Measurements from ENCODE around the gene SMARCB1. TPM values are rescaled to one million over a fixed set of nuclear protein-coding genes. Genes with fewer than 3 reads are reported as not detected.
"Not testable (repeated sequence)": the region's sequence is repeated elsewhere in the genome, so short reads cannot be mapped to it uniquely, and the experiment has no call there.

Gene SMARCB1
- total RNA-seq, 4 donors from 2014 or later: 33.7 to 61.3 (median 54.7) TPM

DNA sequence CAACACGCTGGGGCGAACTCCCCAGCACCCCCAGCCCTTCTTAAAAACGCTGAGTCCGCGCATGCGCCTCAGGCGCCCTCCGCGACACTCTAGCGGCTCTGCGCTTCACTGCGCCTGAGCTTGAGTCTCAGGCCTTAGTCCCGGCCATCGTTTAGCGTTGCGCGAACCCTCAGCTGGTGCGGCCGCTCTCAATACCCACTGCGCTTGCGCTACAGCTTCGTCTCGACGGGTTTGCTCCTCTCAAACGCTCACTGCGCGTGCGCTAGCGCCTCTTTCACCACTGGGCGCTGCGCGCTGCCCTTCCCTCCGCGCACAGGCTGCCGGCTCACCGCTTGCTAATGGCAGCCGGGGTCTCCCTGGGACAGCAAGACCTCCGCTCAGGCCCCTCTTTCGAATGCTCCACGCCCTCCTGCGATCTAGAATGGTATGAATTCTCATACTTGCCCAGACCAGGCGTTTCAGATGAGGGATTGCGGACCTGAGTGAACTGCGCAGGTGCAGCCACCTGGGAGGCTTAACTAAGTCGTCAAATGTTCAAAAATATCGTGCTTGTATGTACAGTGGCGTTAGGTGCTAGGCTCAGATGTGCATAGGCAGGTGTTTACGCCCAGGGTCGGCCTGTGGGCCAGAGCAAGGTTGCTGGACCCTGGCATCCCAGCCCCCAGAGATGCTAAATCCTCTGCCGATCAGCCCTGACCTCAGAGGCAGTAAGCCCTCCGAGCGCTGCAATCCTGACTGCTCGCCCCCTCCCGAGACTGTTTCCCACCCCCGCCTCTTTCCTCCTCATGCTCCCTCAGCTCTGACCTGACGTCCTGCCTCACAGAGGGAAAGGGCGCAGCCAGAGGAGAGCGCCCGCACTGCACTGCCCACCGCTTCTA, 71.1 kb downstream of the SMARCB1 start, which contains the start of gene SLC2A11:
SLC2A11 (plus strand) TSS at position 270 of the 878 bp plus-strand sequence; CDS start at position 395, 125 bp downstream.
- H3K4me1 ChIP-seq: peaks cover 0 to 23% (median 16%) of the 10 kb centered on the region in 4 donors
- intact Hi-C loops (cut with DNase I; ENCODE audit: low total_unique reads): no loop called here
- H3K27me3 ChIP-seq: no peaks in the 10 kb centered on the region
- 0 to 1% methylated on average over 3 to 53 of the region's 60 CpGs for WGBS, 2 donors (ENCODE audit: low coverage in 1 of 2)
- peak within 1 kb of the TSS; percentile 55 to 92 (median 64) for H3K4me3 ChIP-seq
- in situ Hi-C loops (cut with MboI; ENCODE audit: low pct_ligation_motif_present in 1 of 4, low pct_unique_long_range_greater_than_20kb in 1 of 4, low sequenced_read_pairs in 3 of 4): no loop called here
- TF ChIP-seq POLR2A (IDR thresholded peaks at IDR 0.05) (peak; percentile 83), EP300 (IDR thresholded peaks at IDR 0.05; ENCODE audit: low read depth) (no peak), POLR2AphosphoS5 (IDR thresholded peaks at IDR 0.05) (peak; percentile 84 to 92 (median 90))
- TF ChIP-seq, protein P1, sequence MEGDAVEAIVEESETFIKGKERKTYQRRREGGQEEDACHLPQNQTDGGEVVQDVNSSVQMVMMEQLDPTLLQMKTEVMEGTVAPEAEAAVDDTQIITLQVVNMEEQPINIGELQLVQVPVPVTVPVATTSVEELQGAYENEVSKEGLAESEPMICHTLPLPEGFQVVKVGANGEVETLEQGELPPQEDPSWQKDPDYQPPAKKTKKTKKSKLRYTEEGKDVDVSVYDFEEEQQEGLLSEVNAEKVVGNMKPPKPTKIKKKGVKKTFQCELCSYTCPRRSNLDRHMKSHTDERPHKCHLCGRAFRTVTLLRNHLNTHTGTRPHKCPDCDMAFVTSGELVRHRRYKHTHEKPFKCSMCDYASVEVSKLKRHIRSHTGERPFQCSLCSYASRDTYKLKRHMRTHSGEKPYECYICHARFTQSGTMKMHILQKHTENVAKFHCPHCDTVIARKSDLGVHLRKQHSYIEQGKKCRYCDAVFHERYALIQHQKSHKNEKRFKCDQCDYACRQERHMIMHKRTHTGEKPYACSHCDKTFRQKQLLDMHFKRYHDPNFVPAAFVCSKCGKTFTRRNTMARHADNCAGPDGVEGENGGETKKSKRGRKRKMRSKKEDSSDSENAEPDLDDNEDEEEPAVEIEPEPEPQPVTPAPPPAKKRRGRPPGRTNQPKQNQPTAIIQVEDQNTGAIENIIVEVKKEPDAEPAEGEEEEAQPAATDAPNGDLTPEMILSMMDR (IDR thresholded peaks at IDR 0.05): peak; percentile 2 to 72 (median 18)
- H3K9me3 ChIP-seq: no peaks in the 10 kb centered on the region
- H3K36me3 ChIP-seq: no peaks in the 10 kb centered on the region
- peak within 1 kb of the TSS; percentile 92 to 98 (median 97) for H3K27ac ChIP-seq
- peak; percentile 97 for DNase-seq

DNA sequence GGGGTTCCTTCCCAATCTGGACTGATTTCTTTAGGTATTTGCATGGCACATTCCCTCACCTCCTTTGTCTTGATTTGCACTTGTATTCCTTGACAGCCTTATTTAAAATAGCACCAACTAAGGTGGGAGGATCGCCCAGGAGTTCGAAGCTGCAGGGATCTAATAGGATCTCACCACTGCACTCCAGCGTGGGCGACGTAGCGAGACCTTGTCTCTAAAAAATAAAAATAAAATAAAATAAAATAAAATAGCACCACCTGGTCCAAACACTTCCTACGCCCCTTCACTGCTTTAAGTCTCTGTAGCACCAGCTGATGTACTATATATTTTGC, 71.7 kb downstream of the SMARCB1 start:
- Histone ChIP-seq H3K9me3 (no peaks in the 10 kb centered on the region), H3K27me3 (no peaks in the 10 kb centered on the region), H3K4me1 (peaks cover 0 to 23% (median 16%) of the 10 kb centered on the region in 4 donors), H3K27ac (peak overlapping the region; percentile 92 to 98 (median 97)), H3K4me3 (peak overlapping the region in 3 of 4 donors; percentile 55 to 92 (median 61)), H3K36me3 (no peaks in the 10 kb centered on the region)
- no peak for TF ChIP-seq POLR2AphosphoS5 (IDR thresholded peaks at IDR 0.05)
- TF ChIP-seq, protein P1 (IDR thresholded peaks at IDR 0.05): peak in 1 of 5 experiments; percentile 20
- in situ Hi-C loops (cut with MboI; ENCODE audit: low pct_ligation_motif_present in 1 of 4, low pct_unique_long_range_greater_than_20kb in 1 of 4, low sequenced_read_pairs in 3 of 4): no loop called here
- no peak for DNase-seq
- intact Hi-C loops (cut with DNase I; ENCODE audit: low total_unique reads): no loop called here
- 65% methylated on average over 7 of the region's 7 CpGs; no CpG with 5 or more reads in 1 of the 2 donors for WGBS, 2 donors (ENCODE audit: low coverage in 1 of 2)

DNA sequence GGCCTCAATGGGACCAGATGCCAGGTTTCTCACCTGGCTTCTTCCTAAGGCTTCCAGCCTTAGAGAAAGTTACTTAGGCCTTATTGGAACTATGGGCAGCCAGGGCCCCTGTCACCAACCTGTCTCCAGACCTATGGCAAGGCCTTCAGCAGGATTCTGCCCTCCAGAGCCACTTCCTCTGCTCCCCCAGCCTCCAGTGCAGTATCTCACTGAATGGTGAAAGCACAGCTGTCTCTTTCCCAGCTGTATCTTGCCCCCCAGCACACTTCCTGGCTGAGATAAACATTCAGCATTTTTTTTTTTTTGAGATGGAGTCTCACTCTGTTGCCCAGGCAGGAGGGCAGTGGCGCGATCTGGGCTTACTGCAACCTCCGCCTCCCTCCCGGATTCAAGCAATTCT, 72.4 kb downstream of the SMARCB1 start:
- no peak for DNase-seq
- Histone ChIP-seq H3K36me3 (no peaks in the 10 kb centered on the region), H3K4me3 (no peak overlapping the region), H3K9me3 (no peaks in the 10 kb centered on the region), H3K27ac (no peak overlapping the region), H3K27me3 (no peaks in the 10 kb centered on the region), H3K4me1 (peaks cover 0 to 23% (median 16%) of the 10 kb centered on the region in 4 donors)
- intact Hi-C loops (cut with DNase I; ENCODE audit: low total_unique reads) (no loop called here), in situ Hi-C loops (cut with MboI; ENCODE audit: low pct_ligation_motif_present in 1 of 4, low pct_unique_long_range_greater_than_20kb in 1 of 4, low sequenced_read_pairs in 3 of 4) (no loop called here)
- TF ChIP-seq POLR2AphosphoS5 (IDR thresholded peaks at IDR 0.05) (no peak), POLR2A (IDR thresholded peaks at IDR 0.05) (no peak), EP300 (IDR thresholded peaks at IDR 0.05; ENCODE audit: low read depth) (no peak)
- TF ChIP-seq, protein P1 (IDR thresholded peaks at IDR 0.05): no peak
- WGBS, 2 donors (ENCODE audit: low coverage in 1 of 2): 88 to 95% methylated on average over 4 of the region's 4 CpGs

DNA sequence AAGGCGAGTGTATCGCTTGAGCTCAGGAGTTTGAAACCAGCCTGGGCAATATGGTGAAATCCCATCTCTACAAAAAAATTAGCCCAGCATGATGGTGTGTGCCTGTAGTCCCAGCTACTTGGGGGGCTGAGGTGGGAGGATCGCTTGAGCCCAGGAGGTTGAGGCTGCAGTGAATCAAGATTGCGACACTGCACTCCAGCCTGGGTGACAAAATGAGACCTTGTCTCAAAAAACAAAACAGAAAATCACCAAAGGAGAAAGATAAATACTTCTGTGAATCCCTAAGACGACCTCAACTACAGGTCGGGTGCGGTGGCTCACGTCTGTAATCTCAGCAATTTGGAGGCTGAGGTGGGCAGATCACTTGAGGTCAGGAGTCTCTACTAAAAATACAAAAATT, 73.4 kb downstream of the SMARCB1 start:
- H3K4me3 ChIP-seq; intact Hi-C loops (cut with DNase I; ENCODE audit: low total_unique reads); H3K27ac ChIP-seq; in situ Hi-C loops (cut with MboI; ENCODE audit: low pct_ligation_motif_present in 1 of 4, low pct_unique_long_range_greater_than_20kb in 1 of 4, low sequenced_read_pairs in 3 of 4); H3K27me3 ChIP-seq; H3K36me3 ChIP-seq; DNase-seq; H3K9me3 ChIP-seq: not testable (repeated sequence)
- peaks cover 0 to 23% (median 16%) of the 10 kb centered on the region in 4 donors for H3K4me1 ChIP-seq
- 91 to 100% methylated on average over 3 to 8 of the region's 8 CpGs for WGBS, 2 donors (ENCODE audit: low coverage in 1 of 2)

Data from transverse colon (tissue), 4 donors.